HL-60 (cell line): ENCODE data around the gene RNU6-8.

Experiments used
- CTCF ChIP-seq: IDR thresholded peaks from one replicate; pipeline ENCODE4 v1.5.1; 2011; ENCODE audit warnings: low read length, control low read depth, inconsistent platforms; ENCODE audit not compliant: insufficient read depth
- POLR2AphosphoS5 ChIP-seq: IDR thresholded peaks from 2 replicates; pipeline ENCODE4 v1.6.1; 2012; ENCODE audit warnings: low read depth
- REST ChIP-seq: IDR thresholded peaks from 2 replicates; pipeline ENCODE4 v1.6.1; 2012; ENCODE audit warnings: low read depth; ENCODE audit not compliant: insufficient replicate concordance

- no peak for TF ChIP-seq CTCF
- TF ChIP-seq REST: no peak
- TF ChIP-seq POLR2AphosphoS5: no peak
These were observed 7.4 kb downstream of the RNU6-8 start for GRCh38 chr14:32195636-32196035.
